ENCODE measurements around the gene MASP1. TPM values are rescaled to one million over a fixed set of nuclear protein-coding genes. Genes with fewer than 3 reads are reported as not detected.

Gene MASP1
- total RNA-seq, 2 donors from 2014 or later: 1.9 to 2.6 TPM

- Histone ChIP-seq H3K27me3 (replicated peaks; ENCODE audit: insufficient read depth) (no peaks in the 10 kb centered on the region), H3K4me3 (no peak overlapping the region), H3K9me3 (no peaks in the 10 kb centered on the region), H3K4me1 (ENCODE audit: control insufficient read depth in 1 of 2, low read depth in 2 of 2) (no peaks in the 10 kb centered on the region), H3K27ac (no peak overlapping the region), H3K36me3 (no peaks in the 10 kb centered on the region)
- TF ChIP-seq, protein P1, sequence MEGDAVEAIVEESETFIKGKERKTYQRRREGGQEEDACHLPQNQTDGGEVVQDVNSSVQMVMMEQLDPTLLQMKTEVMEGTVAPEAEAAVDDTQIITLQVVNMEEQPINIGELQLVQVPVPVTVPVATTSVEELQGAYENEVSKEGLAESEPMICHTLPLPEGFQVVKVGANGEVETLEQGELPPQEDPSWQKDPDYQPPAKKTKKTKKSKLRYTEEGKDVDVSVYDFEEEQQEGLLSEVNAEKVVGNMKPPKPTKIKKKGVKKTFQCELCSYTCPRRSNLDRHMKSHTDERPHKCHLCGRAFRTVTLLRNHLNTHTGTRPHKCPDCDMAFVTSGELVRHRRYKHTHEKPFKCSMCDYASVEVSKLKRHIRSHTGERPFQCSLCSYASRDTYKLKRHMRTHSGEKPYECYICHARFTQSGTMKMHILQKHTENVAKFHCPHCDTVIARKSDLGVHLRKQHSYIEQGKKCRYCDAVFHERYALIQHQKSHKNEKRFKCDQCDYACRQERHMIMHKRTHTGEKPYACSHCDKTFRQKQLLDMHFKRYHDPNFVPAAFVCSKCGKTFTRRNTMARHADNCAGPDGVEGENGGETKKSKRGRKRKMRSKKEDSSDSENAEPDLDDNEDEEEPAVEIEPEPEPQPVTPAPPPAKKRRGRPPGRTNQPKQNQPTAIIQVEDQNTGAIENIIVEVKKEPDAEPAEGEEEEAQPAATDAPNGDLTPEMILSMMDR (IDR thresholded peaks at IDR 0.05): no peak
- ATAC-seq (ENCODE audit: insufficient number of reproducible peaks, low FRiP score, low read depth) (no peak), DNase-seq (ENCODE audit: low spot score) (no peak)
Measured at GRCh38 chr3:187327845-187328244, 36.3 kb upstream of the MASP1 start.

GRCh38 chr3:187325632-187326031 is 34.1 kb upstream of the MASP1 start:
- Histone ChIP-seq H3K4me3 (no peak overlapping the region), H3K4me1 (ENCODE audit: control insufficient read depth in 1 of 2, low read depth in 2 of 2) (no peaks in the 10 kb centered on the region), H3K9me3 (no peaks in the 10 kb centered on the region), H3K27me3 (replicated peaks; ENCODE audit: insufficient read depth) (no peaks in the 10 kb centered on the region), H3K36me3 (no peaks in the 10 kb centered on the region), H3K27ac (no peak overlapping the region)
- DNase-seq (ENCODE audit: low spot score) (no peak), ATAC-seq (ENCODE audit: insufficient number of reproducible peaks, low FRiP score, low read depth) (no peak)
- TF ChIP-seq, protein P1 (IDR thresholded peaks at IDR 0.05): no peak

DNA sequence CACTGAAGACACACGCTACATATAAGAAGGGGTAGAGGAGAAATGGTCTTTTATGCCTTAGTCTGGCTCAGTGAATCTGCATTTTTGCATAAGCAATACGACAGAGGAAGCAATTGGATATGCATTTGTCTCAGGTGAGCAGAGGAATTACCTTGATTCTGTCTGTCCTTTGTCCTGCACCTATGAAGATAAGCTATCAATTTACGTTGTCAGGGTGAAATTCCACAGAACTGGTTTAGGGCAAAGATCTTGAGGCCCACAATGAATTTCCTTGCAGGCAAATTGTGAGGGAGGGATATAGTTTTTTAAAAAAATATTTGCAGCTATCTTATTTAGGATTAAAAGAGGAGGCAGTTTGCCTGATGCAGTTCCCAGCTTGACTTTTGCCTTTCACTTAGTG is 31.6 kb upstream of the MASP1 start:
- peaks cover 5 to 10% of the 10 kb centered on the region in 2 donors for H3K4me1 ChIP-seq (ENCODE audit: control insufficient read depth in 1 of 2, low read depth in 2 of 2)
- no peak overlapping the region for H3K4me3 ChIP-seq
- no peaks in the 10 kb centered on the region for H3K27me3 ChIP-seq (replicated peaks; ENCODE audit: insufficient read depth)
- no peaks in the 10 kb centered on the region for H3K36me3 ChIP-seq
- DNase-seq (ENCODE audit: low spot score) (no peak), ATAC-seq (ENCODE audit: insufficient number of reproducible peaks, low FRiP score, low read depth) (no peak)
- TF ChIP-seq, protein P1 (IDR thresholded peaks at IDR 0.05): no peak
- H3K27ac ChIP-seq: no peak overlapping the region
- H3K9me3 ChIP-seq: no peaks in the 10 kb centered on the region

DNA sequence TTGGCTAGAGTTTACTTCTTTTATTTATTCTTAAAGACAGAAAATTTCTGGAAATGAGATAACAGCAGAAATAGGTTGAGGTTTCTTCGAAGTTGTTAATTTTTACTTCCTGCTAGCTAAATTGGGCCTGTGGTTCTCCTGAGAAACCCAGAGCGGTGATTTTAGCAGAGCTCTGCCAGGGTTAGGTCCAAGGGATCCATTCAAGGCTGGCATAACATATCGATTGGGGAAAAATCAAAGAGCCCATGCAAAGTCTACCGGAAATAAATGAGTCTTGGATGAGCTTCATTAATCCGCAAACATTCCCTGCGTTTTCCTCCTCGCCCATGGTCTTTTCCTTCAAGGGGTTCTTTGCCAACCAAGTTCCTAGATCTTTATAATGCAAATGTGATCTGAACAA is 30.8 kb upstream of the MASP1 start:
- ATAC-seq (ENCODE audit: insufficient number of reproducible peaks, low FRiP score, low read depth) (no peak), DNase-seq (ENCODE audit: low spot score) (no peak)
- Histone ChIP-seq H3K36me3 (no peaks in the 10 kb centered on the region), H3K27me3 (replicated peaks; ENCODE audit: insufficient read depth) (no peaks in the 10 kb centered on the region), H3K9me3 (no peaks in the 10 kb centered on the region), H3K27ac (no peak overlapping the region), H3K4me3 (no peak overlapping the region), H3K4me1 (ENCODE audit: control insufficient read depth in 1 of 2, low read depth in 2 of 2) (peaks cover 5 to 10% of the 10 kb centered on the region in 2 donors)
- TF ChIP-seq, protein P1 (IDR thresholded peaks at IDR 0.05): no peak

GRCh38 chr3:187321766-187322165 is 30.2 kb upstream of the MASP1 start:
- no peak for ATAC-seq (ENCODE audit: insufficient number of reproducible peaks, low FRiP score, low read depth)

More at GRCh38 chr3:187321766-187322165, 30.2 kb upstream of the MASP1 start:
- no peaks in the 10 kb centered on the region for H3K36me3 ChIP-seq
- H3K27ac ChIP-seq: no peak overlapping the region
- TF ChIP-seq, protein P1 (IDR thresholded peaks at IDR 0.05): no peak
- no peak overlapping the region for H3K4me3 ChIP-seq
- peaks cover 5 to 10% of the 10 kb centered on the region in 2 donors for H3K4me1 ChIP-seq (ENCODE audit: control insufficient read depth in 1 of 2, low read depth in 2 of 2)
- no peaks in the 10 kb centered on the region for H3K9me3 ChIP-seq
- H3K27me3 ChIP-seq (replicated peaks; ENCODE audit: insufficient read depth): no peaks in the 10 kb centered on the region
- no peak for DNase-seq (ENCODE audit: low spot score)

Data from thoracic aorta (tissue), 2 donors.